HG03103 (cell line): ENCODE results near the gene NKX1-2.

Experiments
- ATAC-seq: cut with Tn5 transposase; IDR thresholded peaks from one replicate; pipeline ENCODE4 v1.9.1; 2021; ENCODE audit warnings: low read depth; ENCODE audit not compliant: unreplicated experiment

The NKX1-2 gene

GRCh38 chr10:124418726-124419501 is 30.9 kb downstream of the NKX1-2 start, which contains the start of gene OAT:
OAT (minus strand) TSS chr10:124418923; CDS start chr10:124412171, 6,752 bp downstream.
- peak; percentile 96 for ATAC-seq

GRCh38 chr10:124417895-124418725 is 31.7 kb downstream of the NKX1-2 start:
- peak; percentile 34 for ATAC-seq

GRCh38 chr10:124416733-124417132 is 33.1 kb downstream of the NKX1-2 start:
- ATAC-seq: no peak

- no peak for ATAC-seq
Measured at GRCh38 chr10:124415210-124415609, 34.6 kb downstream of the NKX1-2 start.

GRCh38 chr10:124414076-124414475 is 35.8 kb downstream of the NKX1-2 start:
- ATAC-seq: no peak

- no peak for ATAC-seq
Measured at GRCh38 chr10:124409696-124410095, 40.1 kb downstream of the NKX1-2 start.

GRCh38 chr10:124408357-124408756 is 41.5 kb downstream of the NKX1-2 start:
- no peak for ATAC-seq

GRCh38 chr10:124407456-124407855 is 42.4 kb downstream of the NKX1-2 start:
- ATAC-seq: no peak

- peak; percentile 85 for ATAC-seq
Measured at GRCh38 chr10:124403548-124403947, 46.3 kb downstream of the NKX1-2 start.

GRCh38 chr10:124402273-124402672 is 47.6 kb downstream of the NKX1-2 start:
- ATAC-seq: no peak

- ATAC-seq: no peak
Measured at GRCh38 chr10:124401633-124402032, 48.2 kb downstream of the NKX1-2 start.
